HG03469 (cell line): ENCODE results near the gene MYO1F.
"Not testable (repeated sequence)": the region's sequence is repeated elsewhere in the genome, so short reads cannot be mapped to it uniquely, and the experiment has no call there.

Source experiments
- ATAC-seq: cut with Tn5 transposase; IDR thresholded peaks from one replicate; pipeline ENCODE4 v1.9.1; 2021; ENCODE audit warnings: mild to moderate bottlenecking, moderate library complexity, moderate number of reproducible peaks; ENCODE audit not compliant: unreplicated experiment

MYO1F gene

GRCh38 chr19:8567522-8568172 is 9.6 kb downstream of the MYO1F start:
- ATAC-seq = no peak

GRCh38 chr19:8566855-8567254 is 10.4 kb downstream of the MYO1F start:
- no peak for ATAC-seq

- not testable (repeated sequence) for ATAC-seq
Measured at GRCh38 chr19:8564866-8565265, 12.4 kb downstream of the MYO1F start.

GRCh38 chr19:8561075-8561764 is 16.0 kb downstream of the MYO1F start:
- no peak for ATAC-seq

- ATAC-seq = no peak
Measured at GRCh38 chr19:8558325-8558724, 18.9 kb downstream of the MYO1F start.

- no peak for ATAC-seq
Measured at GRCh38 chr19:8557642-8558238, 19.5 kb downstream of the MYO1F start.

- not testable (repeated sequence) for ATAC-seq
Measured at GRCh38 chr19:8553729-8554128, 23.5 kb downstream of the MYO1F start.

GRCh38 chr19:8552810-8553209 is 24.4 kb downstream of the MYO1F start:
- no peak for ATAC-seq

- ATAC-seq = no peak
Measured at GRCh38 chr19:8550070-8550469, 27.2 kb downstream of the MYO1F start.

- no peak for ATAC-seq
Measured at GRCh38 chr19:8545743-8546142, 31.5 kb downstream of the MYO1F start.

GRCh38 chr19:8544168-8544567 is 33.1 kb downstream of the MYO1F start:
- ATAC-seq = no peak

- ATAC-seq = no peak
Measured at GRCh38 chr19:8539621-8540149, 37.6 kb downstream of the MYO1F start.

GRCh38 chr19:8537099-8537498 is 40.1 kb downstream of the MYO1F start:
- ATAC-seq = no peak

GRCh38 chr19:8536282-8536681 is 41.0 kb downstream of the MYO1F start:
- no peak for ATAC-seq

- ATAC-seq = no peak
Measured at GRCh38 chr19:8532225-8532624, 45.0 kb downstream of the MYO1F start.

- ATAC-seq = no peak
Measured at GRCh38 chr19:8531470-8531869, 45.8 kb downstream of the MYO1F start.

- no peak for ATAC-seq
Measured at GRCh38 chr19:8530061-8530679, 47.1 kb downstream of the MYO1F start.

GRCh38 chr19:8529369-8530006 is 47.8 kb downstream of the MYO1F start:
- ATAC-seq = no peak

- ATAC-seq = no peak
Measured at GRCh38 chr19:8528500-8528899, 48.7 kb downstream of the MYO1F start.

GRCh38 chr19:8526345-8527091 is 50.7 kb downstream of the MYO1F start:
- no peak for ATAC-seq

GRCh38 chr19:8525401-8525684 is 51.9 kb downstream of the MYO1F start:
- no peak for ATAC-seq
